SK-N-MC (cell line): ENCODE results near the gene UGT1A4.

ENCODE experiments used
- EZH2 ChIP-seq: fragments of 200-600 bp; sonication (generic); IDR thresholded peaks from one replicate; pipeline ENCODE4 v1.6.1; 2017; ENCODE audit warnings: antibody characterized with exemption
- POLR2AphosphoS5 ChIP-seq: IDR thresholded peaks from 2 replicates; pipeline ENCODE4 v1.6.1; 2012; ENCODE audit warnings: mild to moderate bottlenecking, low read depth, low read length, borderline replicate concordance

DNA sequence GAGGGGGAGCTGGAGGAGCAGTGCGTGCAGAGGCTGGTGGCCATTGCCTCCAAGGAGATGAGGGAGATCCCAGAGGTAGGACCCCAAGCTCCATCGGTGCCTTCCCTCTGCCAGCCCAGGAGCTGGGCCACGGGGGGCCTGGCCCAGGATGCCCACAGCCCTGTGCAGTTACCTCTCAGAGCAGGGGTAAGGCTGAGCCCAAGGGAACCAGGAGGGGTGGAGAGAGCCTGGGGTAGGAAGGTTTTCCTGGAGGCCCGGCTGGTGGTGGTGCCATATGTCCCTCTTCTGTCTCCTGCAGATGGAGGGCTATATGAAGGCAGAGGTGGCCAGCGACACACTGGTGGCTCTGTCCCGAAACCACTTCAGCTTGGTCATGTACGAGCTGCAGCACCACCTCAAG is 71.0 kb downstream of the UGT1A4 start:
- no peak for TF ChIP-seq EZH2
- no peak for TF ChIP-seq POLR2AphosphoS5
